ENCODE results near the gene CDYL2. TPM values are rescaled to one million over a fixed set of nuclear protein-coding genes. Genes with fewer than 3 reads are reported as not detected.

CDYL2 gene
- total RNA-seq, 4 donors from 2014 or later = 1.8 to 4.8 (median 3.1) TPM

DNA sequence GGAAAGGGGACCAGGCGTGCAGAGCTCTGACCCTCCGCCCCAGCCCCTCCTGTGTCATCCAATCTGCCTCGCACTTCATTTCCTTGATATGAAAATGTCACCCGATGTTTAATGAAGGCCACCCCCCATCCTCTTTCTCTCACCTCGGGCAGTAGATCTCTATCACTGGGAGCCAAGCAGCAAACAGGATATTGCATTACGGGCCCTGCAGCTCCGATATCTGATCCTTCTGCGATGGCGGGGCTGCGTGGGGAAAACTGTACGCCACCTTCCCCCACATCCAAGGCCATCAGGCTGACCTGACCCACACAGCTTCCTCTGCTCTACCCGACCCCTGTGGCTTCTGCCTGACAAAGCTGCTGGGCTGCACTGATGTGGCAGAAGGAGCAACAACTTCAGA lies 188.7 kb downstream of the CDYL2 start:
- TF ChIP-seq CTCF (IDR thresholded peaks at IDR 0.05) (no peak), POLR2A (IDR thresholded peaks at IDR 0.05) (no peak)
- DNase-seq = no peak
- intact Hi-C loops (cut with DNase I) = no loop called here
- WGBS, 2 donors = 76 to 79% methylated on average over 10 to 12 of the region's 12 CpGs
- Histone ChIP-seq H3K9me3 (no peaks in the 10 kb centered on the region), H3K36me3 (peaks cover 0 to 6% (median 0%) of the 10 kb centered on the region in 3 donors), H3K27me3 (no peaks in the 10 kb centered on the region), H3K27ac (no peak overlapping the region), H3K4me1 (peaks cover 0 to 16% (median 0%) of the 10 kb centered on the region in 3 donors), H3K4me3 (no peak overlapping the region)

- Histone ChIP-seq H3K4me3 (no peak overlapping the region), H3K9me3 (no peaks in the 10 kb centered on the region), H3K27ac (no peak overlapping the region), H3K36me3 (peaks cover 0 to 6% (median 0%) of the 10 kb centered on the region in 3 donors), H3K4me1 (peaks cover 0 to 16% (median 0%) of the 10 kb centered on the region in 3 donors), H3K27me3 (no peaks in the 10 kb centered on the region)
- no peak for DNase-seq
- intact Hi-C loops (cut with DNase I) = no loop called here
- peak in 1 of 6 experiments; percentile 19 for TF ChIP-seq CTCF (IDR thresholded peaks at IDR 0.05)
- TF ChIP-seq POLR2A (IDR thresholded peaks at IDR 0.05) = no peak
- 85 to 92% methylated on average over 11 to 12 of the region's 12 CpGs for WGBS, 2 donors
Measured at GRCh38 chr16:80614908-80615671, 189.3 kb downstream of the CDYL2 start.

DNA sequence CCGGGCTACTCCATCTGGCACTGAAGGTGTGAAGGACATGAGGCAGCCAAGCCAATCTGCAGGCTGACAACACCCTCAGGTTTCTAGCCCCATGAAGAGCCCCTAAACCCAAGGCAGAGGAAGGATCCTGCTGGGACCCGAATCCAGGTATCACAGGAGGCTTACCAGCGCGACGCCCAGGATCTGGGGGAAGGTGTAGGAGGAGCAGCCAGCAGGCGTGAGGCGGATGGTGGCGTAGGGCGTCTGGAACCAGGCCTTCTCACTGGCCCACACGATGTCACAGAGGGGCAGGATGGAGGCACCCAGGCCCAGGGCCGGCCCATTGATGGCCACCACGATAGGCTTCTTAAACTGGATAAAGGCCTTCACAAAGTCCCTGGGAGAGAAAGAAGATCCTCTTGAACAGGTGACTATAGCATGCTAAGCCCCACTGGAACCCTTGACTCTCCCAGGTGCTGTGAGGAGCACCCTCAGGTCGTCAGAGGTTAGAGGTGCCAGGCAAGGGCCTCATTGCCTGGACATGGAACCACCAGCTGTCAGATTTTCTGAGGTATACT lies 191.9 kb downstream of the CDYL2 start:
- peaks cover 0 to 16% (median 0%) of the 10 kb centered on the region in 3 donors for H3K4me1 ChIP-seq
- no peaks in the 10 kb centered on the region for H3K27me3 ChIP-seq
- DNase-seq = no peak
- no peak for TF ChIP-seq POLR2A (IDR thresholded peaks at IDR 0.05)
- no peak for TF ChIP-seq CTCF (IDR thresholded peaks at IDR 0.05)
- no peaks in the 10 kb centered on the region for H3K9me3 ChIP-seq
- WGBS, 2 donors = 88 to 96% methylated on average over 1 to 5 of the region's 13 CpGs
- peaks cover 0 to 5% (median 0%) of the 10 kb centered on the region in 3 donors for H3K36me3 ChIP-seq
- no peak overlapping the region for H3K4me3 ChIP-seq
- intact Hi-C loops (cut with DNase I) = no loop called here
- H3K27ac ChIP-seq = no peak overlapping the region

DNA sequence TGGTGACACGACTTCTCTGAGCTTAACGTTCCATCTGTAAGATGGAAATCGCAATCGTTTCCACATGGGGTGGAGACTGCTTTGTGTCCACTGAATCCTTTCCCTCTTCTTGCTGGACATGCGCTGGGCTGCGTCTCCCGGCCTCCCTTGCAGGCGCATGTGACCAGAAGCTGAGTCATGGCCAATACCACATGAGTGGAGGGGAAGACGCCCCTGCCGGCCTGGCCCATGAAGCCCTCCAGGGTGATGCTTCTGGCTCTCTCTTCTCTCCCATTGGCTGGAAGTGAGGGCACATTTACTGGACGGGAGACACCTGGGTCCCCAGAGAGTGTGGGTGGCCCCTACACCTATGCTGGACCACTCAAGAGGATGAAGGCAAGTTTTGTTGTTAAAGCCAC lies 192.5 kb downstream of the CDYL2 start:
- Histone ChIP-seq H3K4me1 (peaks cover 0 to 16% (median 0%) of the 10 kb centered on the region in 3 donors), H3K4me3 (no peak overlapping the region), H3K9me3 (no peaks in the 10 kb centered on the region), H3K27ac (no peak overlapping the region), H3K27me3 (no peaks in the 10 kb centered on the region), H3K36me3 (peaks cover 0 to 10% (median 0%) of the 10 kb centered on the region in 3 donors)
- 90 to 95% methylated on average over 2 to 10 of the region's 11 CpGs for WGBS, 2 donors
- no peak for TF ChIP-seq POLR2A (IDR thresholded peaks at IDR 0.05)
- TF ChIP-seq CTCF (IDR thresholded peaks at IDR 0.05) = no peak
- DNase-seq = no peak
- intact Hi-C loops (cut with DNase I) = no loop called here

DNA sequence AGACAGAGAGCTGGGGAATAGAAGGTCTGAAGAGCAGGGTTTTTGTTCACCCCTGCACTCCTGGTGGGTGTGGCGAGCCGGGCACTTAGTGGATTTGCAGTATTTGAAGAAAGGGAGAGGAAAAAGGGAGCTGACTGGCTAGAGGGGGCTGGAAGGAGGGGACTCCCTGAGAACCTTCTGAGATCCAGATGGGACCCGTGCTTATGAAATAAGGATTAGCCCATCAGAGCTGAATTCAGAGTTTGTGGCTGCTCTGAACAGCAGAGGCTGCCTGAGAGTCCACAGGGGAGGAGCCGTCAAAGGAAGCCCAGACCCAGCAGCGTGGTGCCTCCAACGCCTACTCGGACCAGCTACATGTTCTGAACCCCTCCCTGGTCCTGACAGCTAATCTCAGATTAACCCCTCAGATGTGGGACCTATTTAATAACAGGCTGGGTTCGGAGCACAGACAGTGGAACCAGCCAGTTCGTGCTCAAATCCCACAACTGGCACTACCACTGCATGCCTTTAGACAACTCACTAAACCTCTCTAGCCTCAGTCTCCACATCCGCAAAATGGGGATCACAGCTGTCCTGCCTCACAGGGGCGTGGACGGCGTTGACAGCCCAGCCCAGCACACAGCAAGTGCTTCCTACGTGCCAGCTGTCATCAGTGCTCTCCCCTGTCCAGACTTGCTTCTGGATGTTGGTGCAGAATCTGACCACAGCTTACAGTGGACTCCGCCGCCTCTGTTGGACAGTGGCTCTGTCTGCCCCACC lies 193.0 kb downstream of the CDYL2 start:
- no peaks in the 10 kb centered on the region for H3K27me3 ChIP-seq
- peaks cover 0 to 16% (median 0%) of the 10 kb centered on the region in 3 donors for H3K4me1 ChIP-seq
- no peaks in the 10 kb centered on the region for H3K9me3 ChIP-seq
- intact Hi-C loops (cut with DNase I) = no loop called here
- 81 to 89% methylated on average over 12 to 13 of the region's 16 CpGs for WGBS, 2 donors
- peaks cover 0 to 10% (median 0%) of the 10 kb centered on the region in 3 donors for H3K36me3 ChIP-seq
- H3K4me3 ChIP-seq = no peak overlapping the region
- DNase-seq = no peak
- no peak for TF ChIP-seq CTCF (IDR thresholded peaks at IDR 0.05)
- TF ChIP-seq POLR2A (IDR thresholded peaks at IDR 0.05) = no peak
- H3K27ac ChIP-seq = no peak overlapping the region
